Mesenchymal stem cell (in vitro differentiated cells and primary cell): ENCODE results near the gene AIG1.

ENCODE experiments used
- DNase-seq: peaks from one replicate; pipeline ENCODE4 v3.0.0-alpha.2; 2013
- H2AFZ ChIP-seq: one replicate; pipeline ENCODE4 v1.6.1; 2013; ENCODE audit warnings: low read depth, mild to moderate bottlenecking, control low read depth, inconsistent platforms, low read length, moderate library complexity
- H2AK5ac ChIP-seq: 2 replicates; pipeline ENCODE4 v1.6.1; 2013; ENCODE audit warnings: low read length, moderate library complexity, mild to moderate bottlenecking, inconsistent platforms; ENCODE audit not compliant: severe bottlenecking
- H2BK120ac ChIP-seq: one replicate; pipeline ENCODE4 v1.6.1; 2013; ENCODE audit warnings: low read depth, mild to moderate bottlenecking, inconsistent platforms, low read length, moderate library complexity
- H2BK12ac ChIP-seq, 2 experiments: one replicate each; pipeline ENCODE4 v1.6.1; 2013; ENCODE audit warnings: inconsistent platforms in 2 of 2, low read length in 2 of 2, mild to moderate bottlenecking in 2 of 2, moderate library complexity in 2 of 2, control low read depth in 1 of 2
- H2BK15ac ChIP-seq: one replicate; pipeline ENCODE4 v1.6.1; 2013; ENCODE audit warnings: mild to moderate bottlenecking, low read depth, inconsistent platforms; ENCODE audit not compliant: poor library complexity, severe bottlenecking
- H2BK5ac ChIP-seq: 2 replicates; pipeline ENCODE4 v1.6.1; 2013; ENCODE audit warnings: low read depth, mild to moderate bottlenecking, low read length, control low read depth, inconsistent platforms; ENCODE audit not compliant: poor library complexity, severe bottlenecking
- H3K14ac ChIP-seq, 2 experiments: one replicate each; pipeline ENCODE4 v1.6.1; 2013; ENCODE audit warnings: inconsistent platforms in 2 of 2, low read length in 2 of 2, control low read depth in 1 of 2, mild to moderate bottlenecking in 1 of 2, moderate library complexity in 1 of 2
- H3K18ac ChIP-seq, 2 experiments: one replicate each; pipeline ENCODE4 v1.6.1; 2013; ENCODE audit warnings: inconsistent platforms in 2 of 2, low read length in 2 of 2, control low read depth in 1 of 2, low read depth in 1 of 2, mild to moderate bottlenecking in 1 of 2
- H3K23ac ChIP-seq, 2 experiments: one replicate each; pipeline ENCODE4 v1.6.1; 2013; ENCODE audit warnings: inconsistent platforms in 2 of 2, low read length in 2 of 2, mild to moderate bottlenecking in 2 of 2, moderate library complexity in 2 of 2, control low read depth in 1 of 2
- H3K27ac ChIP-seq: 2 replicates; pipeline ENCODE4 v1.5.1; 2013; ENCODE audit warnings: mild to moderate bottlenecking, moderate library complexity, low read length, control low read depth, inconsistent platforms; ENCODE audit not compliant: poor library complexity, severe bottlenecking
- H3K27me3 ChIP-seq, 2 experiments: 2 replicates each; pipeline versions ENCODE4 v1.6.1 to v1.7.0; 2013; ENCODE audit warnings: low read length in 2 of 2, mild to moderate bottlenecking in 2 of 2, moderate library complexity in 2 of 2, control low read depth in 1 of 2, inconsistent platforms in 1 of 2; ENCODE audit not compliant: control insufficient read depth in 1 of 2, insufficient read depth in 1 of 2
- H3K36me3 ChIP-seq, 2 experiments: 2 replicates each; pipeline versions ENCODE4 v1.6.1 to v1.7.0; 2013; ENCODE audit warnings: low read length in 2 of 2, control low read depth in 1 of 2, inconsistent platforms in 1 of 2, low read depth in 1 of 2, mild to moderate bottlenecking in 1 of 2; ENCODE audit not compliant: insufficient read depth in 2 of 2, control insufficient read depth in 1 of 2
- H3K4ac ChIP-seq, 2 experiments: one replicate each; pipeline ENCODE4 v1.6.1; 2013; ENCODE audit warnings: inconsistent platforms in 2 of 2, low read length in 2 of 2, mild to moderate bottlenecking in 2 of 2, moderate library complexity in 2 of 2, control low read depth in 1 of 2, low read depth in 1 of 2
- H3K4me1 ChIP-seq: 2 replicates; pipeline ENCODE4 v1.6.1; 2013; ENCODE audit warnings: low read depth, low read length, control low read depth; ENCODE audit not compliant: control insufficient read depth, insufficient read depth
- H3K4me2 ChIP-seq: 2 replicates; pipeline ENCODE4 v1.6.1; 2013; ENCODE audit warnings: low read length, mild to moderate bottlenecking, inconsistent platforms; ENCODE audit not compliant: poor library complexity, severe bottlenecking
- H3K4me3 ChIP-seq, 2 experiments: 2 replicates each; pipeline versions ENCODE4 v1.5.1 to v1.7.0; 2013; ENCODE audit warnings: low read length in 2 of 2, mild to moderate bottlenecking in 2 of 2, control low read depth in 1 of 2, low read depth in 1 of 2; ENCODE audit not compliant: insufficient read depth in 1 of 2
- H3K79me1 ChIP-seq: replicated peaks from 2 replicates; pipeline ENCODE4 v1.6.1; 2013; ENCODE audit warnings: mild to moderate bottlenecking, control low read depth, low read length, inconsistent platforms; ENCODE audit not compliant: poor library complexity, severe bottlenecking
- H3K9ac ChIP-seq: 2 replicates; pipeline ENCODE4 v1.7.0; 2013; ENCODE audit warnings: mild to moderate bottlenecking, low read length, moderate library complexity
- H3K9me3 ChIP-seq: 2 replicates; pipeline ENCODE4 v1.7.0; 2013; ENCODE audit warnings: mild to moderate bottlenecking, low read length; ENCODE audit not compliant: control insufficient read depth
- H4K8ac ChIP-seq: one replicate; pipeline ENCODE4 v1.6.1; 2013; ENCODE audit warnings: inconsistent platforms, mild to moderate bottlenecking, low read length, moderate library complexity
- H4K91ac ChIP-seq: one replicate; pipeline ENCODE4 v1.6.1; 2013; ENCODE audit warnings: mild to moderate bottlenecking, low read length, inconsistent platforms
- WGBS: methylation state at CpG from one replicate; pipeline ENCODE4 v1.1.7; 2013; ENCODE audit warnings: mixed read lengths; 5-methylcytosine and 5-hydroxymethylcytosine counted together

Gene AIG1

GRCh38 chr6:143192766-143193165 is 132.1 kb downstream of the AIG1 start:
- DNase-seq, result no peak
- no peaks in the 10 kb centered on the region for H3K4me1 ChIP-seq
- H2AFZ ChIP-seq, result no peak overlapping the region
- no peak overlapping the region for H3K4me2 ChIP-seq
- H3K79me1 ChIP-seq, result peaks cover 2% of the 10 kb centered on the region
- no peak overlapping the region for H2BK12ac ChIP-seq
- no peak overlapping the region for H2BK120ac ChIP-seq
- H3K4me3 ChIP-seq, result no peak overlapping the region
- no peak overlapping the region for H3K9ac ChIP-seq
- H3K4ac ChIP-seq, result no peak overlapping the region
- no peak overlapping the region for H3K23ac ChIP-seq
- no peak overlapping the region for H4K8ac ChIP-seq
- H3K18ac ChIP-seq, result no peak overlapping the region
- no peak overlapping the region for H2BK5ac ChIP-seq
- no peak overlapping the region for H4K91ac ChIP-seq
- H3K27ac ChIP-seq, result no peak overlapping the region
- H2AK5ac ChIP-seq, result no peak overlapping the region
- no peaks in the 10 kb centered on the region for H3K27me3 ChIP-seq
- no peaks in the 10 kb centered on the region for H3K9me3 ChIP-seq
- H2BK15ac ChIP-seq, result no peak overlapping the region
- H3K14ac ChIP-seq, result no peak overlapping the region
- H3K36me3 ChIP-seq, result no peaks in the 10 kb centered on the region

DNA sequence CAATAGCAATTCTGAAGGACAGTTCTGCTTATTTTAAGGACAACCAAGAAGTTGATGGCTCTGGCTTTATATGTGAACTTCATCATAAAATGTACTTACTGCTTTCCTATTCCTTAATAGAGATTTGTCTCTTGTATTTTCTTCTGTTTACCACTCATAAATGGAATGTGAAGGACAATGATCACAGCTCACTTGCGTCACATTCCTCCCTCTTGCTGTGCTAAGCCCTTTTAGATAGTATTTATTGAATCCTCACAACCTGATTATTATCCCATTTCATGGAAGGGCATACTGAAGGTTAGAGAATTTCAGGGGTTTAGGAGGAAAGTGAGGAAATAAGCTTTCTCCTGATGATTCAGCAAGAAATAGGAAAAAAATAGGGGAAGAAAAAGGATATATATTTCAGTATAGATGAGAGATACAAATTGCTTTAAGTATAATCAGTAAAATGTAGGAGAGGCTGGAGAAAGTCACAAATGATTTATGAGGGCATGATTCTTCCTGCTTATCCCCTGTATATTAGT is 132.9 kb downstream of the AIG1 start:
- Histone ChIP-seq H3K4me3 (no peak overlapping the region), H2AFZ (no peak overlapping the region), H2BK12ac (no peak overlapping the region), H3K4ac (no peak overlapping the region), H3K27me3 (no peaks in the 10 kb centered on the region), H2AK5ac (no peak overlapping the region), H3K4me1 (no peaks in the 10 kb centered on the region), H3K36me3 (no peaks in the 10 kb centered on the region), H3K9ac (no peak overlapping the region), H2BK5ac (no peak overlapping the region), H2BK15ac (no peak overlapping the region), H3K4me2 (no peak overlapping the region), H2BK120ac (no peak overlapping the region), H3K23ac (no peak overlapping the region), H3K9me3 (no peaks in the 10 kb centered on the region), H3K14ac (no peak overlapping the region), H3K18ac (no peak overlapping the region), H3K27ac (no peak overlapping the region), H4K91ac (no peak overlapping the region), H4K8ac (no peak overlapping the region), H3K79me1 (peaks cover 2% of the 10 kb centered on the region)
- WGBS, result no CpG with 5 or more reads among the region's 1 CpG
- DNase-seq, result no peak

DNA sequence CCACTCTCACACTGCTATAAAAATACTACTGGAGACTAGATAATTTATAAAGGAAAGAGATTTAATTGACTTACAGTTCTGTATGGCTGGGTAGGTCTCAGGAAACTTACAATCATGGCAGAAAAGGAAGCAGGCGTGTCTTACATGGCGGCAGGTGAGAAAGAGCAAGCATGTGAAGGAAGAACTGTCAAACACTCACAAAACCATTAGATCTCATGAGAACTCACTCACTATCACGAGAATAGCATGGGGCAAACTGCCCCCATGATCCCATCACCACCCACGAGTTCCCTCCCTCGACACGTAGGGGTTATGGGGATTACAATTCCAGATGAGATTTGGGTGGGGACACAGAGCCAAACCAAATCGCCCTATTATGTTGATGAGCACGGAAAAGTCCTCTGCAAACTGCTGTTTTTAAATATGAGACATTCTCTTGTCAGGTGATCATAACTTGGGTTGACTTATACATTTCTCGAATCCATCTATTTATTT is 133.5 kb downstream of the AIG1 start:
- Histone ChIP-seq H3K18ac (no peak overlapping the region), H4K8ac (no peak overlapping the region), H2AK5ac (no peak overlapping the region), H3K36me3 (no peaks in the 10 kb centered on the region), H3K4me2 (no peak overlapping the region), H2BK12ac (no peak overlapping the region), H2BK5ac (no peak overlapping the region), H3K4me3 (no peak overlapping the region), H3K23ac (no peak overlapping the region), H2BK120ac (no peak overlapping the region), H3K14ac (no peak overlapping the region), H2AFZ (no peak overlapping the region), H3K4me1 (no peaks in the 10 kb centered on the region), H3K9ac (no peak overlapping the region), H2BK15ac (no peak overlapping the region), H3K9me3 (no peaks in the 10 kb centered on the region), H3K4ac (no peak overlapping the region), H3K27ac (no peak overlapping the region), H4K91ac (no peak overlapping the region), H3K27me3 (no peaks in the 10 kb centered on the region), H3K79me1 (no peaks in the 10 kb centered on the region)
- 93% methylated on average over 8 of the region's 9 CpGs for WGBS
- no peak for DNase-seq

- Histone ChIP-seq H3K4ac (no peak overlapping the region), H3K4me3 (no peak overlapping the region), H3K4me2 (no peak overlapping the region), H3K9me3 (no peaks in the 10 kb centered on the region), H2BK15ac (no peak overlapping the region), H3K36me3 (no peaks in the 10 kb centered on the region), H4K91ac (no peak overlapping the region), H3K27ac (no peak overlapping the region), H4K8ac (no peak overlapping the region), H2BK12ac (no peak overlapping the region), H3K27me3 (no peaks in the 10 kb centered on the region), H3K9ac (no peak overlapping the region), H2AK5ac (no peak overlapping the region), H3K23ac (peak overlapping the region in 1 of 2 experiments; percentile 63), H2BK120ac (no peak overlapping the region), H2AFZ (no peak overlapping the region), H3K14ac (peak overlapping the region in 1 of 2 experiments; percentile 74), H3K18ac (no peak overlapping the region), H3K79me1 (no peaks in the 10 kb centered on the region), H3K4me1 (no peaks in the 10 kb centered on the region), H2BK5ac (no peak overlapping the region)
- WGBS, result 81% methylated on average over 10 of the region's 10 CpGs
- no peak for DNase-seq
Observed at GRCh38 chr6:143195349-143195845, 134.7 kb downstream of the AIG1 start.
